ENCODE data around the gene ARHGAP25.

Gene ARHGAP25

GRCh38 chr2:68756178-68756577 is 21.6 kb downstream of the ARHGAP25 start:
- no peak for DNase-seq
- intact Hi-C loops (cut with DNase I) = loop anchor here (10.0 kb wide), 1 partner anchor 79 kb away; no protein-coding TSS in a partner anchor

GRCh38 chr2:68757081-68757480 is 22.5 kb downstream of the ARHGAP25 start:
- intact Hi-C loops (cut with DNase I) = loop anchor here (10.0 kb wide), 1 partner anchor 78 kb away; no protein-coding TSS in a partner anchor
- DNase-seq = no peak

DNA sequence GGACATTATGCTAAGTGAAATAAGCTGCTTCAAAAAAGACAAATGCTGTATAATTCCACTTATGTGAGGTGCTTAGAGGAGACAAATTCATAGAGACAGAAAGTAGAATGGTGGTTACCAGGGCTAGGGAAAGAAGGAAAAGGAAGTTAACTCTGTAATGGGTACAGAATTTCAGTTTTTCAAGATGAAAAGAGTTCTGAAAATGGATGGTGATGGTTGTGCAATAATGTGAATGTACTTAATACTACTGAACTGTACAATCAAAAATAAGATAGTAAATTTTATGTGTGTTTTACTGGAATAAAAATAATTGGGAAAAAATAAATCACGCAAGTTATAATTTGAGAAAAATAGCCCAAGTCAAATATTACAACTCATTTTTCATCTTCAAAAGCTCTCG is 27.5 kb downstream of the ARHGAP25 start:
- intact Hi-C loops (cut with DNase I) = no loop called here
- DNase-seq = no peak

- intact Hi-C loops (cut with DNase I) = no loop called here
- no peak for DNase-seq
These were observed 28.1 kb downstream of the ARHGAP25 start for GRCh38 chr2:68762665-68763064.

- no peak for DNase-seq
- intact Hi-C loops (cut with DNase I) = no loop called here
These were observed 29.6 kb downstream of the ARHGAP25 start for GRCh38 chr2:68764041-68764805.

GRCh38 chr2:68764806-68765311 is 30.2 kb downstream of the ARHGAP25 start:
- no peak for DNase-seq
- intact Hi-C loops (cut with DNase I) = no loop called here

DNA sequence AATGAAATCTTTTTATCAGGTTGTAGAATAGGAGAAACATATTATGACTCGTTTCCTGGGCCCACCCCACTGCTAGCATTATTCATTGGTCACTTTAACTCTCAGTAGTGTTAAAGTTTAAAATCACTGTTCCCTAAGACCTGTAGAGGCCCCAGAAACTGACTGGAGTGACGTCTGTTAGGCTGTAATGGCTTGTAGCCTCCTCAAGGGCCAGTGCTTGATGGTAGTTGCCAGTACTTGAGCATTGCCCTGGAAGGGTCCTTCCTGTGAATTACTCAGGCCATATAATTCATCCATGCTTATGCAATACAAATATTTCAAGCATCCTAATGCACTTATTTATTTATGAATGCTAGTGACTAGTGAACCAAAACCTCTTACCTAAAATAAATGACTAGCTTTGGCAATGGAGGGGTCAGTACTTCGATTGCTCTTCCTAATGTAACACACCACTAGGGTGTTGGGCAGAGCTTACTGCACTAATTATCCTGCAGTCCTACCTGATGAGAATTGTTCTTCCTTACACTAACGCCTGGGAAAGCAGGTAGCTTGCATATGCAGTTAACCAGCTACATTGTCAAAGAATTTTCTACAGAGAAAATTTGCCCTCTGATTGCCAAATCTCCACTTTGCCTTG is 31.2 kb downstream of the ARHGAP25 start:
- intact Hi-C loops (cut with DNase I) = no loop called here
- DNase-seq = no peak

DNA sequence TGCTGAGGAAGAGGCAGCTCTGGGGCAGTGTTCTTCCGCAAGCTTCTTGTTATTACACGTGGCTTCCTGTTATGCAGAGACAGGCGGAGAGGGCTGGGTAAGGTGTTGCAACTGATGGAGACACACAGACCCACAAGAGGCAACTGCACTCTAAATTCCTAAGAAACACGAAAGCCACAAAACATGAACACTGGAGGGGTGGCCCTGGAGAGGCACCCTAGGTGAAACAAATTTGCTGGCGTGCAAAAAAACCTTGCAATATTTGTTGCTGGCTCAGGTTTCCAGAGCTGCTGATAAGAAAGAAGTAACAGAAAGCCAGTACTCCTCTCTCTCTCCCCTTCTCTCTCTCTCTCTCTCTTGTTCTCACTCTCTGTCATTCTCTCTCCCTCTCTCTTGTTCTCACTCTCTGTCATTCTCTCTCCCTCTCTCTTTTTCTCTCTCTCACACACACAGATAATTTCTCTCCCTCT is 31.8 kb downstream of the ARHGAP25 start:
- peak in 15 of 42 donors; percentile 6 to 68 (median 23) for DNase-seq
- intact Hi-C loops (cut with DNase I) = no loop called here

GRCh38 chr2:68767031-68767961 is 32.7 kb downstream of the ARHGAP25 start:
- intact Hi-C loops (cut with DNase I) = no loop called here
- DNase-seq = no peak

DNA sequence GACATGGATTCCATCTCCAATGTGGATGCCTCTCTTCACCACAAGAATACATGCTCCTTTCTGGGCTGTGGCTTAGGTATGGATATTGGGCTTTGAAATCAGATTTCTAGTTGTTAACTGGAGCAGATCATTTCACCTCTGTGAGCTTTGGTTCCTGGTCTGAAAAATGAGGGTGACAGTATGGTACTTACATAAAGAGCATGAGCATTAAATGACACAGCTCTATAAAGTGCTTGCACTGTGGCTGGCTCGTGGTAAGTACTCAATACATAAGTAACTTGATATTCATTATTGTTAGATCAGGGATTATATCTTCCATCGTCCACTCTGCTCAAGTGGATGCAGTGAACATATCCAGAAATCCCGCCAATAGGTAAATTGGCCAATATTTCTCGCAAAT is 33.4 kb downstream of the ARHGAP25 start:
- no peak for DNase-seq
- intact Hi-C loops (cut with DNase I) = no loop called here

- intact Hi-C loops (cut with DNase I) = no loop called here
- DNase-seq = no peak
These were observed 33.9 kb downstream of the ARHGAP25 start for GRCh38 chr2:68768461-68768860.

DNA sequence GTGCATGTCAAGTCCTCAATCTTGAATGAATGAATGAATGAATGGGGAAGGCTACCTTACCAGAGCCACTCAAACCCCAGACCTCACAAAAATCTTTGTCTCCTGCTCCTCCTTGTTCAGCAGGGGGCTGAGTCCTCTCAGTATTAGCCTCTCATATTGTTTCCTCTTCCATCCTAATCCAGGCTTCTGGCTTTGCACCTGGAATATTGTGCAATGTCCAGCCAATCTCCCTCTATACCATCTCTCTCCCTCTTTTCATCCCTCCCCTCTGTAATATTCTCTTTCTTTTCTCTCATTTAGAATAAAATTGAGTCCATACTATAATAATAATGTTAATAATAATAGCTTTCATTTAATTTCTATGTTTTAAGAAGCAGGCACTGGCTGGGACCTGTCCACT is 34.3 kb downstream of the ARHGAP25 start:
- intact Hi-C loops (cut with DNase I) = no loop called here

DNA sequence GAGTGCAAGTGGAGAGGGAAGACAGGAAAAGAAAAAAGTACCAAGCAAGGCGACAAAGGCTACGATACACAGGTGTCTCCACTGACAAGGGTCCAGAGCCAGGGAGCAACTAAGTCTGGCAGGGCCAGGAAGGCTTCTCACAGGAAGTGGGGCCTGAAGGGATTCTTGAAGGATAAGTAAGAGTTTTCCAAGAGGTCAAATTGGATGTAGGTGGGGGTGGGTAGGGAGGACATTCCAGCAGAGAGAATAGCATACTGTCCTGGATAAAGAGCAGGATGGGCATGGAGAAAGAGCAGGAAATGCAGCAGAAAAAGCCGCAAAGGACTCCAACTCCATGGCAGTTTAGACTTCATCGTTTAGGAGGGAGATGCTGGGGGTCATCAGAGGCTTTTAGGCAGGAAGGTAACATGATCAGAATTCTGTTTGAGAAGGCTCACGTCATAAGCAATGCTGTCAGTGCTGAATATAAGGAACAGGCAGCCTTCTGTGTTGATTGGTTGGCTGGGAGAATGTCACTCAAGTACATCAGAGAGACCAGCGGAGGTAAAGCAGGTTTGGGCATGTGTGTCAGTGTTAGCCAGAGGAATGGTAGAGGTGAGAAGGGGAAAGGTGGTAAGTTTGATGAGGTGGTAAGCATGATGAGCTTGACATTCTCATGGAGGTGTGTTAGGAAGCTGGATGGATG is 35.1 kb downstream of the ARHGAP25 start:
- DNase-seq = no peak
- intact Hi-C loops (cut with DNase I) = no loop called here

More for the DNA sequence above, 34.3 kb downstream of the ARHGAP25 start:
- no peak for DNase-seq

- no peak for DNase-seq
- intact Hi-C loops (cut with DNase I) = no loop called here
These were observed 35.9 kb downstream of the ARHGAP25 start for GRCh38 chr2:68770271-68771111.

DNA sequence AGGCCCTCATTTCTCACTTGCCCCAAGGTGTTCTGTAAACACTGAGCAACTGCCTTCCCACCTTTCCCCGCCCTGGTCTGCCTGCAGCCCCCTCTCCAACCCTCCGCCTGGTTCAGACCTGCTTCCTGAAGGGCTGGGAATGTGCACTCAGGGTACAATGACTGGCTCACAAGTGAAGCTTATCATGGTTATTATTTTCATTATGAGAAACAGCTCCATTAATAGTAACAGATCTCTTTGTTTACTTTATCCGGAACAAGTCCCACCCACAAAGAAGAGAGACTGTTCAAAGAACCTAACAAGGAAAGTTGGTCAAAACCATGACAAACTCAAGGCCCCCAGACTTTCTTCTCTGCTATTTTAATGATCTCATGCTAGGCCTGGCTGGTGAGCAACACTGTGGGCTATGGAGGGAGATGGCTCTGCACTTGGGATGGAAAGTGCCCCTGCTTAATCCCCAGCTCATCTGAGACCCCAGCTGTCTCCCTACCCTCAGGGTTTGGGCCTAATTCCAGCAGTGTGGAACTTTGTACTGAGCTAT is 36.7 kb downstream of the ARHGAP25 start:
- no peak for DNase-seq
- intact Hi-C loops (cut with DNase I) = no loop called here

DNA sequence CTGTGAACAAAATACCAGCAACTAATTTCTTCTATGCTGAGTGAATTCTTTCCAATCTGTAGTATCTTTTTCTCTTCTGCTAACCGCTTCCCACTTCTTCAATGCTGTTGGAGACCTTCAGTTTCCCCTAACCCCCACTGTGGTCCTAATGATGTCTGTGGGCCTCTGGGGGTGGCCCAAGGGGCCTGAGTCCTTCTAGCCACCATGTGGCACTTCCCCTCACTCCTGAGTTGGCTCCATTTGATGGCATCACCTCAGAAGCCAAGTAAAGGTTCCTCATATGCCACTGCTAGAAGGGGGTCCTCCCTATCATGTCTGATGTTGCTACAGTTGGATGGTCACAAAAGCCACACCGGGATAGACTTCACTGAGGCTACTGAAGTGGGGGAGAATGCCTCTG is 37.5 kb downstream of the ARHGAP25 start:
- DNase-seq = no peak
- intact Hi-C loops (cut with DNase I) = no loop called here

DNA sequence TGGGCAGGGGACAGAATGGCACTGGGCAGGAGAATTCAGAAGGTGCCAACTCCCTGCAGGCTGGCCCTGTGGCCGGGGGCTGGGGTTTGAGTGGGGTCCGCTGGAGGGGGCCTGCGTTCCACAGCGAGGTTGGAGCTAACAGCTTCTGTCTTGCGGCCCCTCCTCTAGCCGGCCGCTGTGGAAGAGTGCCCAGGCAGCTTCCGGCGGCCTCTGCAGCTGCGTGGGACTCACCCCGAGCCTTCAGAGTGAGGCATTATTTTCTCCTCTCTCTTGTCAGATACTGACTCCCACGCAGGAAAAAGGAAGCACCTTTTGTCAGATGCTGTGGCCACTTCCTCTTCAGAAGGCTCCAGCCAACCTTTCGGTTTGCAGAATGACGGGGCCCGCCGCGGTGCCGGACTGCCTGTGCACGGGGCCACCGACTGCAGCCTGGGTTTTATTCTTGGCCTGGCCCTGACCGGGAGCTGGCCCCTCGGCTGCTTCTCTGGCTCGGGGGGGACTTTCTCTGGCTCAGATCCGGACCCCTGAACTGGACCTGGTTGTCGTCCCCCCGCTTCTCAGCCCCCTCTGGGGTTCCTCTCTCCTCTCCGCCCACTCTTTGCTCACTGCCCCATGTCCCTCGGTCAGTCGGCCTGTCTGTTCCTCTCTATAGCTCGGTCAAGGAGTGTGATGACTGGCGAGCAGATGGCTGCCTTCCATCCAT is 40.1 kb downstream of the ARHGAP25 start:
- peak; percentile 14 to 73 (median 48) for DNase-seq
- intact Hi-C loops (cut with DNase I) = no loop called here

All from head of caudate nucleus (tissue), 42 donors.